ENCODE data around the gene UQCRC1. TPM values are rescaled to one million over a fixed set of nuclear protein-coding genes. Genes with fewer than 3 reads are reported as not detected.

Gene UQCRC1
- total RNA-seq, 2 experiments from 2014 or later = 150 to 157 TPM

DNA sequence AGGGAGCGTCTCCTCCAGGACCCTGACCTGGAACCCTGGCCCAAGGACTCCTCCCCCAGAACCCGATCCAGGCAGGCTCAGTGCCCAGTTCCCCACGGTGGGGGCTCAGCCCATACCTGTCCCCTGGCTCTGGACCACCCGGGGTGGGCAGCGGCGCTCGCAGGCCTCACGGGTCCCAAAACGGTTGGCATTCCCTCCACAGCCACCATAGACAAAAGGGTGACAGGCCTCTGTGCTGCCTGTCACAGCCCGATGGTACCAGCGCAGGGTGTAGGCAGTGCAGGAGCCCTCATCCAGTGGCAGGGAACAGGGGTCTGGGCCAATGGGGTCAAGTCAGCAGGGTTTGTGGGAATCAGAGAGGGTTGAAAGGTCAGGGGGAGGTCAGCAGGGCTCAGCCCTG lies 44.8 kb downstream of the UQCRC1 start:
- peaks cover 25% of the 10 kb centered on the region for H3K4me1 Mint-ChIP-seq
- POLR2A ChIA-PET = no interaction called here

GRCh38 chr3:48564022-48564421 lies 45.4 kb downstream of the UQCRC1 start:
- H3K27ac Mint-ChIP-seq = no peak overlapping the region
- no peaks in the 10 kb centered on the region for H3K9me3 Mint-ChIP-seq
- no peaks in the 10 kb centered on the region for H3K27me3 Mint-ChIP-seq
- H3K4me1 Mint-ChIP-seq = peaks cover 32% of the 10 kb centered on the region
- H3K36me3 Mint-ChIP-seq (ENCODE audit: low read depth) = no peaks in the 10 kb centered on the region
- CTCF ChIA-PET = no interaction called here
- POLR2A ChIA-PET = no interaction called here
- DNase-seq = no peak
- no peak overlapping the region for H3K4me3 Mint-ChIP-seq

More for the DNA sequence above, 44.8 kb downstream of the UQCRC1 start:
- Mint-ChIP-seq H3K36me3 (ENCODE audit: low read depth) (no peaks in the 10 kb centered on the region), H3K4me3 (no peak overlapping the region), H3K27me3 (no peaks in the 10 kb centered on the region), H3K9me3 (no peaks in the 10 kb centered on the region), H3K27ac (no peak overlapping the region)
- CTCF ChIA-PET = interaction anchor here (0.7 kb wide), 1 partner anchor 17 kb away, joined by 3 read pairs; no protein-coding TSS in a partner anchor
- DNase-seq = no peak

- H3K9me3 Mint-ChIP-seq = no peaks in the 10 kb centered on the region
- ChIA-PET POLR2A (no interaction called here), CTCF (no interaction called here)
- DNase-seq = no peak
- H3K4me1 Mint-ChIP-seq = peaks cover 38% of the 10 kb centered on the region
- H3K27me3 Mint-ChIP-seq = no peaks in the 10 kb centered on the region
- H3K4me3 Mint-ChIP-seq = no peak within 1 kb of the TSS
- peak within 1 kb of the TSS; percentile 47 for H3K27ac Mint-ChIP-seq
- no peaks in the 10 kb centered on the region for H3K36me3 Mint-ChIP-seq (ENCODE audit: low read depth)
These were observed 46.0 kb downstream of the UQCRC1 start, which contains the start of gene UCN2 for GRCh38 chr3:48563382-48563918. Gene UCN2, minus strand, starts transcription at chr3:48563781. Its CDS starts 657 bp downstream, at chr3:48563124.

DNA sequence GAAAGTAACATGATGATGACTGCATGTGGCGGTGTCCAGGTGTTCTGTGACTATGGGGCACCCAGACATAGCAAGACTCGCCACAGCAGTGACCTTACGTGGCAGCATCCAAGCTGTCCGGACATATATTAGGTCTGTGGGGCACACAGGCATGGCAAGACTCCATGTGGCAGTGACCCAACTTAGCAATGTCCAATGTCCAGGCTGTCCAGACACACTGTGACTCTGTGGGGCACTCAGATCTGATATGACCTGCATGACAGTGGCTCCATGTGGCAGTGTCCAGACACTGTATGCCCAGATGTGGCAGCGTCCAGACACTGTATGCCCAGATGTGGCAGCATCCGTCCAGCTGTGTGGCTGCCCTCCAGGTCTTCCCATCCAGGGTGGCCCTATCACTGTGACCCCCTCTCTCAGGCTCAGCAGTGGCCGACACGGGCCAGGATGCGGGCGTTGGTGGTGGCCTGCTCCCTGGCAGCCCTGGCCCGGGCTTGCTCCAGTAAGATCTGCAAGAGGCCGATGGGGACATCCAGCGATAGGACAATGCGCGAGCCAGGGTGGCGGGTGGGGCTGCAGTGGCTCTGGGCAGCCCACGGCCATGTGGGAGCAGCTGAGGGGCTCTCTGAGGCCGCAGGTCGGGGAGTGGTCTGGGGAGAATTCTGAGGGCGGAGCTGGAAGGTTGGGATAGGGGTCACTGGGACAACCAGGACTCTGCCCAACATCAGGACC lies 46.9 kb downstream of the UQCRC1 start:
- CTCF ChIA-PET = interaction anchor here (2.1 to 2.2 kb wide), 2 partner anchors 127 to 162 kb away, joined by 5 to 7 read pairs; no protein-coding TSS in a partner anchor
- H3K27me3 Mint-ChIP-seq = no peaks in the 10 kb centered on the region
- no peak for DNase-seq
- H3K27ac Mint-ChIP-seq = no peak overlapping the region
- POLR2A ChIA-PET = no interaction called here
- peaks cover 43% of the 10 kb centered on the region for H3K4me1 Mint-ChIP-seq
- no peak overlapping the region for H3K4me3 Mint-ChIP-seq
- H3K9me3 Mint-ChIP-seq = no peaks in the 10 kb centered on the region
- H3K36me3 Mint-ChIP-seq (ENCODE audit: low read depth) = no peaks in the 10 kb centered on the region

GRCh38 chr3:48561045-48561736 lies 48.3 kb downstream of the UQCRC1 start:
- Mint-ChIP-seq H3K4me3 (no peak overlapping the region), H3K27ac (no peak overlapping the region), H3K4me1 (peaks cover 47% of the 10 kb centered on the region), H3K36me3 (ENCODE audit: low read depth) (no peaks in the 10 kb centered on the region), H3K27me3 (no peaks in the 10 kb centered on the region), H3K9me3 (no peaks in the 10 kb centered on the region)
- ChIA-PET POLR2A (no interaction called here), CTCF (interaction anchor here (0.6 to 3.5 kb wide), 8 partner anchors 8 to 160 kb away, joined by 3 to 13 read pairs (median 4); partner anchors contain the start of gene NCKIPSD)
- DNase-seq = no peak

- no peak overlapping the region for H3K4me3 Mint-ChIP-seq
- ChIA-PET POLR2A (no interaction called here), CTCF (interaction anchor here (0.6 to 3.5 kb wide), 7 partner anchors 9 to 160 kb away, joined by 3 to 13 read pairs (median 3); partner anchors contain the start of gene NCKIPSD)
- no peaks in the 10 kb centered on the region for H3K9me3 Mint-ChIP-seq
- no peak overlapping the region for H3K27ac Mint-ChIP-seq
- H3K36me3 Mint-ChIP-seq (ENCODE audit: low read depth) = no peaks in the 10 kb centered on the region
- peaks cover 46% of the 10 kb centered on the region for H3K4me1 Mint-ChIP-seq
- DNase-seq = no peak
- H3K27me3 Mint-ChIP-seq = no peaks in the 10 kb centered on the region
These were observed 48.8 kb downstream of the UQCRC1 start for GRCh38 chr3:48560648-48561018.

DNA sequence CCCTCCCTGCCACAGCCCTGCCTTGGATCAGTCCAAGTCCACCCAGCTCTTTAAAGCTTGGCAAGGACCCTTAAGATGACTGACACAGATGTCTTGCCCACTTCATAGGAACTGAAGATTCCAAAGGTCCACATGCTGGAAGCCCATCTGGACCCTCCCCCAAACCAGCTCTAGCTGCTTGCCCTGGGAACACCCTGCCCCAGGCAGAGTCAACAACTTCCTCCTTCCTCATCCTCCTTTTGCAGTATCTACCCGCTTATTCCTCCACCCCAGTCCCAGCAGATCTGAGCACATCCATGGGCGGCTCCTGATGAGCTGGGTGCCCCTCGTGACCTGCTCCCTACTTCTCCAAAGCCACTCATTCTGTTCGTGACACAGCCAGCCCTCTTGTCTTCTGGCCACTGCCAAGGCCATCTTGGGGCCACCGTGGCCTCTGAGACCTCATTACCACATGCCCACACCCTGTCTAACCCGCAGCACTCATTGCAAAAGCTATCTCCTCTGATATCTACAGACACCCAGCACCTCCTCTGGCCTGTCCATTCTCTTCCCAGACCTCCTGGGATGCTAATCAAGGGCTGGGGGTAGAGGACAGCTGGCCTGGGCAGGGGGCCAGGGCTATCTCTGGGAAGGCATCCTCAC lies 50.8 kb downstream of the UQCRC1 start:
- Mint-ChIP-seq H3K36me3 (ENCODE audit: low read depth) (no peaks in the 10 kb centered on the region), H3K27ac (peak overlapping the region; percentile 85), H3K27me3 (no peaks in the 10 kb centered on the region), H3K9me3 (no peaks in the 10 kb centered on the region), H3K4me3 (no peak overlapping the region), H3K4me1 (peaks cover 60% of the 10 kb centered on the region)
- DNase-seq = no peak
- CTCF ChIA-PET = interaction anchor here (0.6 to 4.7 kb wide), 15 partner anchors 9 to 289 kb away, joined by 3 to 26 read pairs (median 7); partner anchors contain the start of genes CCDC51, SLC26A6 and TMA7
- POLR2A ChIA-PET = interaction anchor here (0.6 kb wide), 1 partner anchor 102 kb away, joined by 4 read pairs; no protein-coding TSS in a partner anchor

DNA sequence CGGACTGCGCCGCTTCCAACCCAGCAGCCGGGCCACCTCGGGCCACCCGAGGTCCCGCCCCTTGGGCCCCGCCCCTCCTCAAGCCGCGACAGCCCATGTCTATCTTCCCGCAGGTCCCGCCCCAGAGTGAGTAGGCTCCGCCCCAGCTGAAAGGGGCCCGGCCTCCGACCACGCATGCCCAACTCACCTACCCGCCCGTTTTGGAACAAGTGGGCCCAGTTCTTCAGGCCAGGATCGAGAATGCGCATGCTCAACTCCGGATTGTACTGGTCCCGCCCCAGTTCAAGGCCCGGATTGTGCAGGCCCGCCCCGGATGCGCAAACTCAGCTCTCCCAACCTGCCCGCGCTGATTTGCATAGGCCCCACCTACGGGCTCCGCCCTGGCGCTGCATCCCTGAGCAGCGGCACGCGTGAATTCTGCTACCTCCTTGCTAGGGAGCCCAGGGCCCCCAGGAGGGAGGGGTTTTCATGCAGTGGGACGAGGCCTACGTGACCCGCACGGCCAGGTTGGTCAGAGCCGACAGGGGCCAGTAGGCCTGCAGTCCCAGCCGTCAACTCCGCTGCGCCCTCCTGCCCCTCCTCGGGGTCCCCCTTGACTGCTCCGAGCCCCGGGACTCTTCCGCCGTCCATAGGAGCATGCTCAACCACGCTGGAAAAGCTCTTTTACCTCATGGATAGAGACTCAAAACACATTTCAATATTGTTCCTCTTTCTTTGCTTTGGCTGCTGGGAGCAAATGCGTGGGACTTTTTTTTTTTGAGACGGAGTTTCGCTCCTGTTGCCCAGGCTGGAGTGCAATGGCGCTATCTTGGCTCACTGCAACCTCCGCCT lies 52.4 kb downstream of the UQCRC1 start, which contains the start of gene PFKFB4:
Gene PFKFB4, minus strand, starts transcription at position 8 of the 831 bp plus-strand sequence. CDS start 26 bp downstream, outside the sequence.
- POLR2A ChIA-PET = interaction anchor here (0.6 to 0.8 kb wide), 3 partner anchors 102 to 123 kb away, joined by 3 to 10 read pairs (median 9); partner anchors contain the start of genes CCDC51 and TMA7
- Mint-ChIP-seq H3K27ac (peak within 1 kb of the TSS; percentile 88), H3K4me3 (peak within 1 kb of the TSS; percentile 78), H3K27me3 (no peaks in the 10 kb centered on the region), H3K36me3 (ENCODE audit: low read depth) (no peaks in the 10 kb centered on the region), H3K4me1 (peaks cover 64% of the 10 kb centered on the region), H3K9me3 (no peaks in the 10 kb centered on the region)
- CTCF ChIA-PET = interaction anchor here (0.9 to 4.7 kb wide), 15 partner anchors 8 to 288 kb away, joined by 3 to 26 read pairs (median 4); partner anchors contain the start of genes IP6K2 and SLC26A6
- peak; percentile 100 for DNase-seq

- ChIA-PET POLR2A (interaction anchor here (0.8 kb wide), 1 partner anchor 116 kb away, joined by 3 read pairs; the partner anchor contains the start of genes CCDC51 and TMA7), CTCF (interaction anchor here (0.6 to 5.4 kb wide), 18 partner anchors 7 to 653 kb away, joined by 3 to 28 read pairs (median 4); partner anchors contain the start of genes CCDC51, IP6K2, SLC26A6 and TMA7)
- H3K4me3 Mint-ChIP-seq = peak overlapping the region; percentile 78
- H3K36me3 Mint-ChIP-seq (ENCODE audit: low read depth) = no peaks in the 10 kb centered on the region
- peaks cover 62% of the 10 kb centered on the region for H3K4me1 Mint-ChIP-seq
- no peaks in the 10 kb centered on the region for H3K9me3 Mint-ChIP-seq
- peak overlapping the region; percentile 88 for H3K27ac Mint-ChIP-seq
- no peaks in the 10 kb centered on the region for H3K27me3 Mint-ChIP-seq
- no peak for DNase-seq
These were observed 53.3 kb downstream of the UQCRC1 start for GRCh38 chr3:48555949-48556795.

DNA sequence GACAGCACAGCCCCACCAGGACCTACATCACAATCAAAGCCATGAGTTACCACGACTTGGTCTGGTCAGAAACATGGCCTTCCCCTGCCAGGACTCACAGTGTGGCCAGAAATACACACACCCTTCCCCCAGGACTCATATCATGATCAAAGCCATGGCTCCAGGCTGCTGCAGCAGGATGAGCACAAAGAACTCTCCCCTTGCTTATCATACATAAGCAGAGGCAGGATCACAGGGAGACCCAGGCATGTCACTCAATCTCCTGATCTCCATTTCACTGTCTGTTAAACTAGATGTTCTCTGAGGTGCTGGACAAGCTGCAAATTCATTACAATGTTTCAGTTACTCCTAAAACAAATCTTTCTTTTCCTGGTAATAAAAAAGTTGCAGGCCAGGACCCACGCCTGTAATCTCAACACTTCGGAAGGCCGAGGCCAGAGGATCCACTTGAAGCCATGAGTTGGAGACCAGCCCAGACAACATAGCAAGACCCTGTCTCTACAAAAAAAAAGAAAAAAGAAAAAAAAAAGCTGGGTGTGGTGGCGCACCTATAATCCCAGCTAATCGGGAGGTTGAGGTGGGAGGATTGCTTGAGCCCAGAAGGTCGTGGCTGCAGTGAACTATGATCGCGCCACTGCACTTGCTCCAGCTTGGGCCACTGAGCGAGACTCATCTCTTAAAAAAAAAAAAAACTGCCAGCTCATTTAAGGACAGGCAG lies 54.1 kb downstream of the UQCRC1 start:
- ChIA-PET POLR2A (no interaction called here), CTCF (interaction anchor here (0.6 to 5.4 kb wide), 9 partner anchors 12 to 652 kb away, joined by 3 to 28 read pairs (median 4); partner anchors contain the start of genes CCDC51, SLC26A6 and TMA7)
- Mint-ChIP-seq H3K36me3 (ENCODE audit: low read depth) (no peaks in the 10 kb centered on the region), H3K27ac (peak overlapping the region; percentile 64), H3K4me3 (peak overlapping the region; percentile 78), H3K4me1 (peaks cover 59% of the 10 kb centered on the region), H3K27me3 (no peaks in the 10 kb centered on the region), H3K9me3 (no peaks in the 10 kb centered on the region)
- no peak for DNase-seq

Measured in activated CD4-positive, alpha-beta T cell treated with anti-CD3 and anti-CD28 coated beads, Interleukin-2, amount 10 ng/mL, durations not matched to agents 7 days and 5 days (primary cell).